Panc1 (cell line): ENCODE measurements around the gene CCT6A.

Source experiments
- POLR2AphosphoS5 ChIP-seq: IDR thresholded peaks from 2 replicates; pipeline ENCODE4 v1.6.1; 2012; ENCODE audit warnings: mild to moderate bottlenecking, low read depth, low read length, moderate library complexity
- TCF7L2 ChIP-seq: IDR thresholded peaks from 2 replicates; pipeline ENCODE4 v1.6.1; 2011; ENCODE audit warnings: mild to moderate bottlenecking, low read depth, low read length, inconsistent platforms
- TF ChIP-seq, protein P1 (sequence below): fragments of 450-650 bp; IDR thresholded peaks from 2 replicates; pipeline ENCODE4 v1.5.1; 2017; ENCODE audit warnings: mild to moderate bottlenecking

- TF ChIP-seq, protein P1, sequence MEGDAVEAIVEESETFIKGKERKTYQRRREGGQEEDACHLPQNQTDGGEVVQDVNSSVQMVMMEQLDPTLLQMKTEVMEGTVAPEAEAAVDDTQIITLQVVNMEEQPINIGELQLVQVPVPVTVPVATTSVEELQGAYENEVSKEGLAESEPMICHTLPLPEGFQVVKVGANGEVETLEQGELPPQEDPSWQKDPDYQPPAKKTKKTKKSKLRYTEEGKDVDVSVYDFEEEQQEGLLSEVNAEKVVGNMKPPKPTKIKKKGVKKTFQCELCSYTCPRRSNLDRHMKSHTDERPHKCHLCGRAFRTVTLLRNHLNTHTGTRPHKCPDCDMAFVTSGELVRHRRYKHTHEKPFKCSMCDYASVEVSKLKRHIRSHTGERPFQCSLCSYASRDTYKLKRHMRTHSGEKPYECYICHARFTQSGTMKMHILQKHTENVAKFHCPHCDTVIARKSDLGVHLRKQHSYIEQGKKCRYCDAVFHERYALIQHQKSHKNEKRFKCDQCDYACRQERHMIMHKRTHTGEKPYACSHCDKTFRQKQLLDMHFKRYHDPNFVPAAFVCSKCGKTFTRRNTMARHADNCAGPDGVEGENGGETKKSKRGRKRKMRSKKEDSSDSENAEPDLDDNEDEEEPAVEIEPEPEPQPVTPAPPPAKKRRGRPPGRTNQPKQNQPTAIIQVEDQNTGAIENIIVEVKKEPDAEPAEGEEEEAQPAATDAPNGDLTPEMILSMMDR, result no peak
- TF ChIP-seq POLR2AphosphoS5 (peak; percentile 32; the same call in 1 of the 2 replicates), TCF7L2 (no peak)
Measured at GRCh38 chr7:56053993-56054392, 2.4 kb downstream of the CCT6A start.
